Adipose tissue (tissue), 3 donors: ENCODE results near the gene OR4D2. TPM values are rescaled to one million over a fixed set of nuclear protein-coding genes. Genes with fewer than 3 reads are reported as not detected.

Experiments
- H3K27ac ChIP-seq: one replicate; pipeline ENCODE4 v1.5.1; 2013; ENCODE audit warnings: low read depth, low read length
- WGBS, 3 donors: extraction: QIAGEN DNeasy Blood & Tissue Kit; methylation state at CpG; one replicate each; pipeline ENCODE4 v1.1.7; 2013; 5-methylcytosine and 5-hydroxymethylcytosine counted together
- polyA plus RNA-seq, 3 donors: library from polyadenylated mRNA; stranded (reverse); fragments of 200-250 nt; gene quantifications; one replicate each; pipeline ENCODE4 v1.2.3, GENCODE V29; 2013
- donor health status: healthy with polysubstance abuse.
- donor health status: Bipolar disorder and iron deficiency.
- donor health status: healthy.

The OR4D2 gene
- polyA plus RNA-seq, 3 donors = not detected

DNA sequence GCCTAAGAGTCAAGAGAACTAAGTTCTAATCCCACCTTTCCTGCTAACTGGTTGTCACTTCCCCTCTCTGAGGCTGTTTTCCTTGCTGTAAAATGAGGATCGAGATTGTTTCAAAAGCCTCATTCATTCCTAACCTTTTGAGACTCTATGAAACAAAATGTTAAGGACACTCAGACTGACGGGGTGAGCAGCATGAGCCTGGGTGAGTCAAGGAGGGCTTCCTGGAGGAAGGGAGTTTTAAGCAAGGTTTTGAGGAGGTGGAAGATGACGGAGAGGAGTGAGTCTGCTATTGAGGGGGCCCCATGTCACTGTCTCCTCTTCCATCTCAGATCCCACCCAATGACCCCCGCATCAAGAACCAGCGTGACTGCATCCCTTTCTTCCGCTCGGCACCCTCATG is 29.8 kb downstream of the OR4D2 start:
- WGBS, 3 donors = 70 to 84% (median 82%) methylated on average over 7 of the region's 7 CpGs
- no peak overlapping the region for H3K27ac ChIP-seq

DNA sequence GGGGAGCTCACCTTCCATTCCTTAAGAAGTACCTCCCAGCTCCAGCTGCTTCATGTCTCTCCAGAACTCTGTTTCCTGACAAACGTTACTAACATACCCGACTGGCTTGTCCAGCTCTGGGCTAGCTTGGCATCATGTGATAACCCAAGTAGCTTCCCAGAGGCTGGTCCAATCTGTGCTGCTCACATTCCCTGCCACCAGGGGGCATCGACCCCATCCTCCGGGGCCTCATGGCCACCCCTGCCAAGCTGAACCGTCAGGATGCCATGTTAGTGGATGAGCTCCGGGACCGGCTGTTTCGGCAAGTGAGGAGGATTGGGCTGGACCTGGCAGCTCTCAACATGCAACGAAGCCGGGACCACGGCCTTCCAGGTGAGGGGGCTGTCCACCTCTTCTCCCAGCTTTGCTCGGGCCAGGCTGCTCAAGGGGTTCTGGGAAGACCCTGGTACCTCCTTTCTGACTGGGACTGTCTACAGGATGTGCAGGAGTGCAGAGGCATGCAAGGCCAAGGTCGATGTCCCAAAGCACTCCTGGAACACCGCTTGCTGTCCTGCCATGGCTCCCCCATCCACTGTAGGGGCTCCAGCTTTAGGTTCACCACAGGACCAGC is 33.3 kb downstream of the OR4D2 start:
- 40 to 49% (median 41%) methylated on average over 14 of the region's 14 CpGs for WGBS, 3 donors
- H3K27ac ChIP-seq = no peak overlapping the region

DNA sequence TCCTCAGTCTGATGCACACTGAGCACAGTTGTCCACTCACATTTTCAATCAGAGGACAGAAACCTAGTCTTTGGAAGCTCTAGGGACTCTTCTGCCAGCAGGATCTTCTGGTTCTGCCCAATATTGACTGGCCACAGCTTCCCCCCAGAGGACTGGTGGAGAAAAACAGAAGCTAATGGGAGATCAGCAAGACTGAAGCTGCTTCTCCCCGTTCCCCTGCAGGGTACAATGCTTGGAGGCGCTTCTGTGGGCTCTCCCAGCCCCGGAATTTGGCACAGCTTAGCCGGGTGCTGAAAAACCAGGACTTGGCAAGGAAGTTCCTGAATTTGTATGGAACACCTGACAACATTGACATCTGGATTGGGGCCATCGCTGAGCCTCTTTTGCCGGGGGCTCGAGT is 36.1 kb downstream of the OR4D2 start:
- 74 to 91% (median 86%) methylated on average over 7 of the region's 7 CpGs for WGBS, 3 donors
- H3K27ac ChIP-seq = no peak overlapping the region

DNA sequence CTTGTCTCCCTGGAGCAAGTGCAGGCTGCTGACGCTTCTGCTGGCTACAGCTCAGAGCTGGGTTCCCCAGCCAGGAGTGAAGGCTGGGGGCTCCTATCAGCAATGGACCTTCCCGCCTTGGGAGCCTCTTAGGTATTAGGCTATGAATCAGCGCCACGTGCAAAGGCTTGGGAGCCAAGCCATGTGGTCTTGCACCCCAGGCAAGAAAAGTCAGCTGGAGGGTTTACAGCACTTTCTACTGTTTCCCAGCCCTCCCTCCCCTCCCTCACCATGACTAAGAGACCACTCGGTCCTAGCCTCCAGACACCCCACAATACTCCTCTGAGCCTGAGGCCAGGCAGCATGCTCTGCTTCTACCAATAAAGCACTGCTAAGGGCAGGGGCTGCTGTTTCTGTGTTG is 38.0 kb downstream of the OR4D2 start:
- 85 to 92% (median 86%) methylated on average over 5 of the region's 5 CpGs for WGBS, 3 donors
- no peak overlapping the region for H3K27ac ChIP-seq

DNA sequence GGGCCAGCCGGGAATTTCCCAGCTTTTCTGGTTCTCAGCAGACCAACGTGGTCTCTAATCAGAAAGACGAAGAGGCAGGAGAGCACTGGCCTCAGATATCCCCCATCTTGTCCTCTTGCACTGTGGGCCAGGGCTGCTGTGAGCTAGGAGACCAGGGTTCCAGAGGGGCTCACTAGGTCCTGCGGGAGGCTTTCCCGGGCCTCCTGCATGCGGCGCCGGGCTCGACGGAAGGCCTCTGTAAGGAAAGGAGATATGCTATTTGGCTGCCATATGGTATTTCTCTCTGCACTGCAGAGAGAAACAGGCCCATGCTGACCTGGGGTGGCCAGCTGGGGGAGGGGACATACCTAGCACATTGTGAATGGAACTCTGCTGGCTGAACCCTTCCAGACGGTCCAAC is 39.2 kb downstream of the OR4D2 start:
- no peak overlapping the region for H3K27ac ChIP-seq
- 91 to 94% (median 92%) methylated on average over 11 of the region's 11 CpGs for WGBS, 3 donors

DNA sequence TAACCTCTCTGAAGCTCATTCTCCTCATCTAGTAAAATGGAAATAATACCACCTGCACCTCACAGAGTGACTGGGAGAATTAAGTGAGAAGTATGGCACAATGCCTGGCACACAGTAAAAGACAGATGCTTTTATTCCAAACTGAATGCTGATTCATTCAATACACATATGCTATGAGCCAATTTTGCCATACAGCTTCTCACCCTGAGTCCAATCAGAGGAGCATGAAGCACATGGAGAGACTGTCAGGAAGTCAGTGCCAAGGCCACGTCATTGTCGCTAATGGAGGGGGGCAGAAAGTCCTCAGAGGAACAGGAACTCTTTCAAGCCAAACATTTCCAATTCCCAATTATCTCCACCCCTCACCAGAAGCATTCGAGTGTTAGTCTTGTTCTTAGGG is 40.7 kb downstream of the OR4D2 start:
- H3K27ac ChIP-seq = no peak overlapping the region
- WGBS, 3 donors = 71 to 89% (median 83%) methylated on average over 3 of the region's 3 CpGs

DNA sequence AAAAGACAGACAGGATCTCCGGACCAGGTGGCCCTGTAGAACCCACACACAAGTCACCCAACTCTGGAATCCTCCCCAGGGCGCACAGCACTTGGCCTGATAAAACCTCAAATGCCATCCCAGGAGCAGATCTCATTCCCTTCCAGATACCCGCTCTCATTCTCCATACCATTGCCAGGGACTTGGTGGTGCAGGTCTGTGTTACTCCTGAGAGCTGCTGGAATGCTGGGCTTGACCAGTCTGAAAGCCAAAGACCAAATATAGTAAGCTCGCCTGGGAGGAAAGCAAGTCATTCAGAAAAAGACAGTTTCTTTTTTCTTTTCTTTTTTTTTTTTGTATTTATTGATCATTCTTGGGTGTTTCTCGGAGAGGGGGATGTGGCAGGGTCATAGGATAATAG is 41.6 kb downstream of the OR4D2 start:
- H3K27ac ChIP-seq = no peak overlapping the region
- 81 to 93% (median 88%) methylated on average over 5 of the region's 5 CpGs for WGBS, 3 donors

DNA sequence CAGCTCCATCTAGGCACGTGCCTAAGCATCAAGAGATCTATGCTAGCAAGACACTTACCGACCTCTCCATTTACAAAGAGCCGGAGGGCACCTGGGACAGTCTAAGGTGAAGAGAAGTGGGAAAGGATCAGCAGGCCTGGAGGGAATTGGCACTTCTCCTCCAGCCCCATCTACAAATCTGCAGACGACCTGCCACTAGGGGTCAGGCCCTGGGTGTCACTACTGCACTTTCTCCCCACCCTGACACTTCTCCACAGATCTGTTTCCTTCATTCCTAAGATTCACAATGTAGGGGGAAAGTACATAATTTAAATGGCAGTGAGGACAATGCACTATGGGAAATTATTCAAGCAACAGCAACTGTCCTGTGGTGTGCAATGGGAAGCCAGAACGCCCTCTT is 44.1 kb downstream of the OR4D2 start:
- no peak overlapping the region for H3K27ac ChIP-seq
- 81 to 87% (median 86%) methylated on average over 5 of the region's 5 CpGs for WGBS, 3 donors

DNA sequence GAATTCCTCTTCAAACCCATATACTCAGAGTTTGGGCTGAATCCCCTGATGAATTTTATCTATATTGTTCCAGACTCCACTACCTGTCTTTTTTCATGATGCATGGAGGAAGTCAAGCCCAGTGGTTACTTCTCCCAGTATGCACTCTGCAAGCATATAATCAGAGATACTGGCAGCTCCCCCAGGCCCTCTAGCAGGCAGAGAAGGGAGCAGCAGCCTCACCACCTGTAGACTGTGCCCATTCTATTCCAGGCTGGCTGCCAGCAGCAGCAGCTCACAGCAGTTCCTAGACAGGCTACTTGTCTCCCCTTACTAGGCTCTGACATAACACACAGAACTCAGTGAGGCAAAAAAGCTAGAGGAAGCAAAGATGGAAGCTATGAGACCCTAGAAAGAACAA is 48.9 kb downstream of the OR4D2 start:
- H3K27ac ChIP-seq = no peak overlapping the region

DNA sequence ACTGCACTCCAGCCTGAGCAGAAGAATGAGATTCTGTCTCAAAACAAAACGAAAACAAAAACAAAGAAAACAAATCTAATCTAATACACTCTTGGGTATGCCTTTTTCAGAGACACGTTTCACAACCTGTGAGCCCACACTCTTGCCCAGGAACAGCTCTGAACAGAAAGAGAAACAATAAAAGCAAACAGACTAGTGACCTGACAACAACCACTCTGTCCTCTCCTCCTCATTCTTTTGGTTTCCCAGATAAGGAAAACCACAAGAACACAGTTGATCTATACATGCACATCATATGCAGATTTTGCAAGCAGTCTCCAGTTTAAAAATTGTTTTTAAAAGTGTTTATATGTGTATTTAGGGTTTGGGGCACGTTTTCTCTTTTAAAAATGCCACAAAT is 51.0 kb downstream of the OR4D2 start:
- H3K27ac ChIP-seq = no peak overlapping the region
- WGBS, 3 donors = 88% methylated on average over 3 of the region's 3 CpGs

DNA sequence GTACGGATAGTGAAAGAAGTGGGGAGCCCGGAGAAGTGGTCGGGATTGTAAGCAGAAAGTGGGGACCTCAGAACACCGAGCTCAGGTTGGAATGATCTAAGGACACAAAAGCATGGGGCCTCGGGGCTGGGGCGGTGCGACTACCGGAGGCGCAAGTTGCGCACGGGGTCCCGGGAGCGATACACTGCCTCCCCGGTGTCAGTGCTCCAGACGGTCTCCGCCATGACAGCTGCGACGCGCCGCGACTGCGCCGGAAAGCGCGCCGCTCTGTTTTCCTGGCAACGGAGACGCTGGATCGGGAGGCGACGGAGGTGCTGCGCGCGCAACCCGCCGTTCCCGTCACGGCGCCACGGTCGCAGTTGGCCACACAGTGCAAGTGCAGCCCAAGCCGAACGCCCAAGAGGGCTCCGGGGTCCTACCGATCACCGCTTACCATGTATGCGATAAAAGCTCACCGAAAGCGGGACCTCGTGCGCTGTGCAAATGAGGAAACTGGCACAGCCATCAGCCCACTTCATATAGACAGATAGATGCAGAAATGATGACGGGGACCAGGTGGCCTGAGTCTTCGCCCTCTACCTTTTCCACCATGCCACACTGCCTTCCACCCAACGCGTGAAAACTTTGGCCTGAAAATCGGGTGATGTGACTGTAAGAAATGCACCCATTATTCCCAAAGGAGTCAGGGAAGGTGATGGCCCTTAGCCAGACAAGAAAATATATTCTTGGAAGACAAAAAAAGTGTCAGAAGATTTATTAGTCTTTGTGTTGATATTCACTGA is 52.4 kb downstream of the OR4D2 start, which contains the start of gene MKS1:
Gene MKS1, minus strand, starts transcription at position 249 of the 782 bp plus-strand sequence. Its CDS starts 25 bp downstream, at position 224.
- 2% methylated on average over 54 to 56 of the region's 56 CpGs for WGBS, 3 donors
- no peak within 1 kb of the TSS for H3K27ac ChIP-seq

DNA sequence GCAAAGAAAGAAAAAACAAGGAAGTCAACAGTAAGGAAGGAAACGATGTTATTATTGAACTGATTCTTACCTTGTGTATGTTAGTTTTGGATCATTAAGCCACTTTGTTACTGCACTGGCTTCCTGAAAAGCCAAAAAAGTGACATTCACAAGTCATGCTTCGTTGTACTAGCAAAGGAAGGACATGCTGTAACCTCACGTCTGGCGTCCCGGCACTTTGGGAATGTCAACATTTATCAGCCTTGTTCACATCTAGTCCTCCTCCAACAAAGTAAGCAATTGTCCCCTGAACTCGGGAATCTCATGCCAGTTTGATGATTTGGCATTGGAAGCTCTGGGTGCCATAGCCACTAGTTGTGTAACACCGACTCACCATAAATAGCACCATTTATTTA is 53.0 kb downstream of the OR4D2 start:
- WGBS, 3 donors = 40 to 64% (median 54%) methylated on average over 7 of the region's 7 CpGs

More for the DNA sequence above, 53.0 kb downstream of the OR4D2 start:
- no peak overlapping the region for H3K27ac ChIP-seq

Other genes starting within 250 kb of the OR4D2 start
- 10 to 100 TPM; 14.6 to 46.2 (median 23.0) TPM for gene CUEDC1, start 211.6 kb upstream of the OR4D2 start, polyA plus RNA-seq
- gene VEZF1, start 178.7 kb upstream of the OR4D2 start, polyA plus RNA-seq = 10 to 100 TPM; 18.2 to 23.9 (median 20.8) TPM
- gene SRSF1, start 159.7 kb upstream of the OR4D2 start, polyA plus RNA-seq = 100 to 1,000 TPM in 2 of 3 donors, 10 to 100 TPM in 1; 43.4 to 130 (median 111) TPM
- gene DYNLL2, start 83.6 kb upstream of the OR4D2 start, polyA plus RNA-seq = 10 to 100 TPM; 11.1 to 39.3 (median 16.7) TPM
- under 1 TPM in 2 of 3 donors, not detected in 1; 0.01 to 0.11 TPM for gene OR4D1, start 18.6 kb upstream of the OR4D2 start, polyA plus RNA-seq
- not detected for gene EPX, start 25.7 kb downstream of the OR4D2 start, polyA plus RNA-seq
- gene MKS1, start 52.3 kb downstream of the OR4D2 start, polyA plus RNA-seq = 1 to 10 TPM; 7.0 to 8.9 (median 8.2) TPM
- 1 to 10 TPM in 1 of 3 donors, under 1 TPM in 1, not detected in 1; 0.07 to 1.3 TPM for gene LPO, start 71.6 kb downstream of the OR4D2 start, polyA plus RNA-seq
- gene MPO, start 114.0 kb downstream of the OR4D2 start, polyA plus RNA-seq = 1 to 10 TPM in 1 of 3 donors, under 1 TPM in 2; 0.15 to 1.0 (median 0.34) TPM
- 10 to 100 TPM in 1 of 3 donors, 1 to 10 TPM in 2; 4.4 to 11.9 (median 5.3) TPM for gene TSPOAP1, start 161.8 kb downstream of the OR4D2 start, polyA plus RNA-seq
- 10 to 100 TPM; 30.6 to 91.4 (median 67.8) TPM for gene SUPT4H1, start 185.2 kb downstream of the OR4D2 start, polyA plus RNA-seq